Stimulated activated CD8-positive, alpha-beta memory T cell treated with anti-CD3 and anti-CD28 coated beads, Interleukin-4, amount 100 ng/mL, for 24 hours (primary cell): ENCODE results near the gene ZNF709.
"Not testable (repeated sequence)": the region's sequence is repeated elsewhere in the genome, so short reads cannot be mapped to it uniquely, and the experiment has no call there.

Experiments
- DNase-seq: peaks from one replicate; pipeline ENCODE4 v3.0.0-alpha.2; 2020; ENCODE audit warnings: low read depth

Gene ZNF709

DNA sequence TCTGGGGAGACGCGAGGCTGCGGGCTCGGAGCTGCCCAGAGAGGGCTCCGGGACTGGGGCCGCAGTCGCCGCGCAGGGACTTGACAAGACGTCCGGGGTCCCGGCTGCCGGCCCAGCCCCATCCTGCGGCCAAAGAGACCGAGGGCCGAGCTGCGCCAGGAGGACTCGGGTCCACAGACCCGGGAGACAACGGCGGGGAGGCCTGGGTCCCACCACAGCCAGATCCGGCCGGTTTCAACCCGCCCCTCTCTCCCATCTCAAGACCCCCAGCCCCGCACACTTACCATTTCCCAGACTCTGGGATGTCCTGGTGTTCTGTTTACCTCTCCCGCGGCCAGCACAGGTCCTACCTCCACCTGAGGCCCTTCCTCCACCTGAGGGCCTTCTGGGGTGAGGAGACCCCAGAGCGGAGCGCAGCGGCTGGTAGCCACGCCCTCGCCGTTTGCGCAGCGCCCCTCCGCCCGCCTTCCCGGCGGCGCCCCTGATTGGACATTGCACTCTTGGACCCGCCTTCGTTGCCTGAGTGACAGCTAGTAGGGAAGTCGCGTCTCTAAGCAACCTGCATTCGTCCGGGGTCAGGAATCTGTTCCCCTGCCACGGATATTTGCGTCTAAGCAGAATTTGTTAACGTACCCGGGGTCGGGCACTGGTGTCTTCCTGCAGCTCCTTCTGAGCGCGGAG lies at the start of gene ZNF709:
TSS of gene ZNF709 (minus strand) at position 446 of the 681 bp plus-strand sequence. CDS start at position 287, 159 bp downstream.
- peak; percentile 84 for DNase-seq

- DNase-seq, result no peak
Observed at GRCh38 chr19:12527034-12527836, 42.6 kb upstream of the ZNF709 start.

- no peak for DNase-seq
Observed at GRCh38 chr19:12526542-12526941, 41.9 kb upstream of the ZNF709 start.

DNA sequence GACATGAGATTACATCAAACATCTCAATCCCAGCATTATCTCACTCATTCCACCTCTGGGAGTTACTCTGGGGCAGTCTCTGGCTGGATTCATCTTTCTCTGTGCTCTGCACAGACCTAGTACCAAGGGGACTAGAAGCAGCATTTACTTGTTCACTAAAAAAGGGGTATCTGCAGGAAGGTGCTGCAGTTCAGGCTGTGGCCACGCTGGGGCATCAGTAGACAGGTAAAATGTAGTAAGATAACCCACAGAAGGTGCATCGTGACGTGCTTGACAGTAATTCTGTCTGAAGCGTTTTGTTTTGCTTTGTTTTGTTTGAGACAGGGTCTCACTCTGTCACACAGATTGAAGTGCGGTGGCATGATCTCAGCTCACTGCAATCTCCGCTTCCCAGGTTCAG lies 37.4 kb upstream of the ZNF709 start:
- no peak for DNase-seq

- no peak for DNase-seq
Observed at GRCh38 chr19:12513531-12514061, 29.0 kb upstream of the ZNF709 start.

GRCh38 chr19:12497032-12497431 lies 12.4 kb upstream of the ZNF709 start:
- DNase-seq, result no peak

GRCh38 chr19:12496480-12496879 lies 11.9 kb upstream of the ZNF709 start:
- no peak for DNase-seq

DNA sequence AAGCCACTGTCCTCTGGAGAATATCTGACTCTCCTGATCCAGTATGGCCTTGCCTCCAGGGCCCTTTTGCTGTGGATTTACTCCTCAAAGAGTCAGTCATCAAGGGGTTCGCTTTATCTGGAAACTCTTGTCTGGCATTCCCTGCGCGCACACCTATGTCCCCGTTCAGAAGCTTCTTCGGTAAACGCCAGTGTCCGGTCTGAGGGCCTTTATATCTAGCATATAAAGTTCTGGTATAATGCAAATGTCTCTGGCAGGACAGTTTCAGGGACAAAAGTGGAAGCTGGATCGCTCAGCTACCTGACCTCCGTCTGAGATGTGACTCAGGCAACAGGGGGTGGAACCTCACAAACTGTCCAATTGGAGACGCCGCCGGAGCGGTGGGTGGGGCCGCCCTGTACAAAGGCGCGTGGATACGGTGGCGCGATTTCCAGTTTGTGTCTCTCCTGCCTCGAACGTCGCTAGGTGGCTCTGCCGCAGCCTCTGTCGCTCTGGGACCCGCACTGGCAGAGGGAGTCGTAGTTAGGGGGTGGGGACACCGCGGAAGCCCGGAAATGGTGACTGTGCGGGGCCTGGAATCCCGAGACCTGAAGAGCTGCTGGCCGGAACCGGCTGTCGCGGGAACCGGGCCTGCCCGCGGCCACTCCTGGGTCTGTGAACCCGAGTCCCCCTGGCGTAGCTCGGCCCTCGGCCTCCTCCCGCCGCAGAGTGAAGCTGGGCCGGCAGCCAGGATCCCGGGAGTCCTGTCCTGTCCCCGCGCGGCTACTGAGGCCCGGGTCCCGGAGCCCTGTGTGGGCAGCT lies 10.6 kb upstream of the ZNF709 start:
- DNase-seq, result peak; percentile 89

- DNase-seq, result no peak
Observed at GRCh38 chr19:12494260-12494860, 9.7 kb upstream of the ZNF709 start.

GRCh38 chr19:12486265-12486783 lies 1.7 kb upstream of the ZNF709 start:
- DNase-seq, result not testable (repeated sequence)

GRCh38 chr19:12485571-12485970 lies 955 bp upstream of the ZNF709 start:
- DNase-seq, result no peak

DNA sequence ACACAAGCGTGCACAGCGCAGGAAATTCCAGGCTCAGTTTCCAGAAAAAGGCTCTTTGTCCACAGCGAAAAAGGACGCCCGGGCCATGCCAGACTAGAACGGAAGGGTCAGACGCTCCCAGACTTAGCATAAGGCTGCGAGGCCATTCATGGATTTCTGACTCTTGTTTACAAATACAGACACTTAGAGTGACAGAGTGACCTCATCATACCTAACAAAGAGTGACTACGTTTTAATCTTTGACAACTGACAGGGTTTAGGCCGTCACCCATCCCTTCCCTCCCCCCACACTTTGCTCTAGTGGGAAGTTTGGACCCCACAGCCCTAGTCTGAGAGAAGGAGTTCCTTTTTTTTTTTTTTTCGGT lies 418 bp upstream of the ZNF709 start:
- no peak for DNase-seq

- DNase-seq, result no peak
Observed at GRCh38 chr19:12484011-12484370, 625 bp downstream of the ZNF709 start.

DNA sequence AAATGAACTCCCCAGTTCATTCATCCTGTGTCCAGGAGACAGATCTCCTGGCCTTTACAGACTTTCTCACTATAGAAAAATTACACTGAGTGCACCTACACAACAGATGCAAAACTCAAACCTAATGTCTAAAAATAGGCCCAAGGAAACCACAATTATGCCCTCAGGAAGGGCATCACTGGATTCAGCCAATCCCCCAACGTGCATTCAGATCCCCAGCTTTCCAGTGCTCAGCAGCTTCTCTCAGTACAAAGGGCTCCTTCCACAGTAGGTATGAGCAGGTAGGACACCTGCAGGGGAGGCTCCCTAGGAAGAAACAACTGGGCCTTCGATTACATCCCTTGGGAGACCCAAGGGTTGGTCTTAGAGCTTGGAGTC lies 2.1 kb downstream of the ZNF709 start:
- DNase-seq, result no peak

DNA sequence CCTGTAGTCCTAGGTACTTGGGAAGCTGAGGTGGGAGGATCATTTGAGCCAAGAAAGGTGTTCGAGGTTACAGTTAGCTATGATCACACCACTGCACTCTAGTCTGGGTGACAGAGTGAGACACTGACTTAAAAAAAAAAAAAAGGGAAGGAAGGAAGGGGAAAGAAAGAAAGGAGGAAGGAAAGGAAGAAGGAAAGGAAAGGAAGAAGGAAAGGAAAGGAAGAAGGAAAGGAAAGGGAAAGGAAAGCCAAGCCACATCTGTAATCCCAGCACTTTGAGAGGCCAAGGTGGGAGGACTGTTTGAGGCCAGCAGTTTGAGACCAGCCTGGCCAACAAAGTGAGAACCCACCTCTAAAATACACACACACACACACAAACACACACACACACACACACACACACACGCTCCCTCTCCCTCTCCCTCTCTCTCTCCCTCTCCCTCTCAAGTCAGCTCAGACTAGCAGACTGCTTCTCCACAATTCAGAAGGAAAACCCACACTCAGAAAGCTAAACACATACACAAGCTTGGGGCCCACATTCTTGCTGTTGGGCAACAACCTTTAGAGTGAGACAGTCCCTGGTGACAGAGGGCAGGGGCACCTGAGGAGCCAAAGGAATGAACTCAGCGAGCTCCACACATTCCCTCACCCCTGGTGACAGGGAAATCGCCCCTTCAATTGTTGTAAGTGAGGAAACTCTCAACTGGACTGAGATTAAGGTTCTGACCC lies 2.7 kb downstream of the ZNF709 start:
- DNase-seq, result no peak

DNA sequence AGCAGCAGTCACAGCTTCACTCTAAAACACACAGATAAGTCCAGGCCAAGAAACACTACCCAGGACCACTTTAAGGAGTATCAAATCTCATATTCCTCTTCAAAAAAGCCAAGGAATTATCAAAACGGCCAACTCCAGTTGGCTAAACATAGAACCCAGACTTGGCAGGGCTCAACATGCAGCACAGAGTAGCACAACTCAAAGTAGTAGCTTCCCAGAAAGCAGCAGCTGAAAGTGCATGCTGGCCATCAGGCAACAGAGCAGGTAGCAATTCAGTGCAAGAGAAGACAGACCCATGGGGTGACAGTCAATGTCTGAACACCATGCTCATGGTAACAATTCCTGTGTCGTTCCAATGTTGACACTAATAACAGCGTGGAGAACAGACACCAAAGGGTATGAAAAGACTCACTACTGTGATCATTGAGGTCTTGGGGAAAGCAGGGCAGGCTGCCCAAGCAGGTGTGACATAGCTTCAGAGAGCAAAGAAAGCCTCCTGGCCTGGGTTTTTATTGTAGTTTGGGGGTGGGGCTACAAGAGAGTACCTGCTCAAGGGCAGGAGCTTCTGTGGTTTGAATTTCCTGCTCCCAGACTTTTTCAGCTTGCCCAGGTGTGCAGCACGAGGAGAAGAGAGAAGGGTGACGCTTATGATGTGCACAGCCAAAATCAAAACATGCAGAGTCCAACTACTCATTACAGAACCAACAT lies 6.2 kb downstream of the ZNF709 start:
- no peak for DNase-seq

DNA sequence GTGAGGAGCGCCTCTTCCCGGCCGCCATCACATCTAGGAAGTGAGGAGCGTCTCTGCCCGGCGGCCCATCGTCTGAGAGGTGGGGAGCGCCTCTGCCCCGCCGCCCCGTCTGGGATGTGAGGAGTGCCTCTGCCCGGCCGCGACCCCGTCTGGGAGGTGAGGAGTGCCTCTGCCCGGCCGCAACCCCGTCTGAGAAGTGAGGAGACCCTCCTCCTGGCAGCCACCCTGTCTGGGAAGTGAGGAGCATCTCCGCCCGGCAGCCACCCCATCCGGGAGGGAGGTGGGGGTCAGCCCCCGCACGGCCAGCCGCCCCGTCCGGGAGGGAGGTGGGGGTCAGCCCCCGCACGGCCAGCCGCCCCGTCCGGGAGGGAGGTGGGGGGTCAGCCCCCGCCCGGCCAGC lies 17.0 kb downstream of the ZNF709 start:
- DNase-seq, result not testable (repeated sequence)

DNA sequence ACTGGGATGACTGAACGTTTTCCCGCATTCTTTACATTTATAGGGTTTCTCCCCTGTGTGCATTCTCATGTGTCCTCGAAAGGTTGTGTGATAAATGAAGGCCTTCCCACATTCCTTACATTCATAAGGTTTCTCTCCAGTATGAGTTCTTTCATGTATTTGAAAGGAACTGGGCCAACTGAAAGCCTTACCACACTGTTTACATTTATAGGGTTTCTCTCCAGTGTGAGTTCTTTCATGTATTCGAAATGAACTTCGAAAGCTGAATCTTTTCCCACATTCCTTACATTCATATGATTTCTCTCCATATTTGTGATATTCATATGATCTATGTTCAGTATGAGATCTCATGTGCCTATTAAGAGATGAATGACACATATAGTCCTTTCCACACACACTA lies 19.4 kb downstream of the ZNF709 start:
- no peak for DNase-seq

- DNase-seq, result no peak
Observed at GRCh38 chr19:12464769-12465168, 19.8 kb downstream of the ZNF709 start.

DNA sequence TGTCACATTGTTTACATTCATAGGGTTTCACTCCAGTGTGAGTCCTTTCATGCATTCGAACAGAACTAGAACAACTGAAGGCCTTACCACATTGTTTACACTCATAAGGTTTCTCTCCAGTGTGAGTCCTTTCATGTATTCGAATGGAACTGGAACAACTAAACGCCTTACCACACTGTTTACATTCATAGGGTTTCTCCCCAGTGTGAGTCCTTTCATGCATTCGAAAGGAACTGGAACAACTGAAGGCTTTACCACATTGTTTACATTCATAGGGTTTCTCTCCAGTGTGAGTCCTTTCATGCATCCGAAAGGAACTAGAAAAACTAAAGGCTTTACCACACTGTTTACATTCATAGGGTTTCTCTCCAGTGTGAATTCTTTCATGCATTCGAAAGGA lies 20.5 kb downstream of the ZNF709 start:
- DNase-seq, result not testable (repeated sequence)

- no peak for DNase-seq
Observed at GRCh38 chr19:12453495-12453894, 31.1 kb downstream of the ZNF709 start.
